ENCODE measurements around the gene MYOM1. TPM values are rescaled to one million over a fixed set of nuclear protein-coding genes. Genes with fewer than 3 reads are reported as not detected.
A peak's percentile ranks its signal among the peaks of the same experiment; 100 is the strongest.

The MYOM1 gene
- 878 TPM for total RNA-seq
- long read RNA-seq, full-length matches to known transcripts: 48 of 564 reads
- long read RNA-seq, partial matches to known transcripts: 437 of 564 reads
- long read RNA-seq, other reads (novel, unspliced or antisense): 79 of 564 reads

GRCh38 chr18:3219631-3220335 is at the start of gene MYOM1:
MYOM1 (minus strand) TSS chr18:3219968; CDS start chr18:3215223, 4,745 bp downstream.
- DNase-seq (ENCODE audit: low spot score): no peak
- intact Hi-C loops (cut with DNase I): no loop called here

- intact Hi-C loops (cut with DNase I): loop anchor here (10.0 kb wide), 1 partner anchor 505 kb away; no protein-coding TSS in a partner anchor
- DNase-seq (ENCODE audit: low spot score): no peak
Observed at GRCh38 chr18:3269241-3269913, 49.6 kb upstream of the MYOM1 start.

GRCh38 chr18:3268306-3268705 is 48.5 kb upstream of the MYOM1 start:
- intact Hi-C loops (cut with DNase I): loop anchor here (10.0 kb wide), 1 partner anchor 506 kb away; no protein-coding TSS in a partner anchor
- DNase-seq (ENCODE audit: low spot score): no peak

- no peak for DNase-seq (ENCODE audit: low spot score)
- intact Hi-C loops (cut with DNase I): loop anchor here (10.0 kb wide), 1 partner anchor 509 kb away; no protein-coding TSS in a partner anchor
Observed at GRCh38 chr18:3266062-3266608, 46.4 kb upstream of the MYOM1 start.

- DNase-seq (ENCODE audit: low spot score): no peak
- intact Hi-C loops (cut with DNase I): loop anchor here (10.0 kb wide), 1 partner anchor 509 kb away; no protein-coding TSS in a partner anchor
Observed at GRCh38 chr18:3265564-3266033, 45.8 kb upstream of the MYOM1 start.

GRCh38 chr18:3264362-3264761 is 44.6 kb upstream of the MYOM1 start:
- intact Hi-C loops (cut with DNase I): loop anchor here (5.0 to 10.0 kb wide), 3 partner anchors 188 to 510 kb away; partner anchors contain the start of gene TGIF1

GRCh38 chr18:3263132-3263700 is 43.4 kb upstream of the MYOM1 start:
- DNase-seq (ENCODE audit: low spot score): no peak
- intact Hi-C loops (cut with DNase I): loop anchor here (5.0 to 10.0 kb wide), 3 partner anchors 189 to 512 kb away; partner anchors contain the start of gene TGIF1

More at GRCh38 chr18:3264362-3264761, 44.6 kb upstream of the MYOM1 start:
- DNase-seq (ENCODE audit: low spot score): no peak

- peak; percentile 78 for DNase-seq (ENCODE audit: low spot score)
- intact Hi-C loops (cut with DNase I): loop anchor here (5.0 to 10.0 kb wide), 3 partner anchors 190 to 512 kb away; partner anchors contain the start of gene TGIF1
Observed at GRCh38 chr18:3262234-3263131, 42.7 kb upstream of the MYOM1 start.

- intact Hi-C loops (cut with DNase I): loop anchor here (5.0 to 10.0 kb wide), 3 partner anchors 191 to 513 kb away; partner anchors contain the start of gene TGIF1
- peak; percentile 93 for DNase-seq (ENCODE audit: low spot score)
Observed at GRCh38 chr18:3261373-3262233, 41.8 kb upstream of the MYOM1 start, which contains the start of gene MYL12B. MYL12B (plus strand) TSS chr18:3262133; CDS start chr18:3272899, 10,766 bp downstream.

GRCh38 chr18:3260995-3261372 is 41.2 kb upstream of the MYOM1 start:
- intact Hi-C loops (cut with DNase I): loop anchor here (5.0 to 10.0 kb wide), 3 partner anchors 191 to 514 kb away; partner anchors contain the start of gene TGIF1
- DNase-seq (ENCODE audit: low spot score): no peak

- no peak for DNase-seq (ENCODE audit: low spot score)
- intact Hi-C loops (cut with DNase I): no loop called here
Observed at GRCh38 chr18:3257627-3258120, 37.9 kb upstream of the MYOM1 start.

GRCh38 chr18:3256693-3257626 is 37.2 kb upstream of the MYOM1 start:
- intact Hi-C loops (cut with DNase I): no loop called here
- no peak for DNase-seq (ENCODE audit: low spot score)

GRCh38 chr18:3255611-3256165 is 35.9 kb upstream of the MYOM1 start:
- no peak for DNase-seq (ENCODE audit: low spot score)
- intact Hi-C loops (cut with DNase I): no loop called here

- intact Hi-C loops (cut with DNase I): no loop called here
Observed at GRCh38 chr18:3254725-3255124, 35.0 kb upstream of the MYOM1 start.

GRCh38 chr18:3252843-3253242 is 33.1 kb upstream of the MYOM1 start:
- intact Hi-C loops (cut with DNase I): no loop called here
- no peak for DNase-seq (ENCODE audit: low spot score)

More at GRCh38 chr18:3254725-3255124, 35.0 kb upstream of the MYOM1 start:
- no peak for DNase-seq (ENCODE audit: low spot score)

GRCh38 chr18:3251963-3252277 is 32.2 kb upstream of the MYOM1 start:
- no peak for DNase-seq (ENCODE audit: low spot score)
- intact Hi-C loops (cut with DNase I): no loop called here
